A549 (cell line): ENCODE data around the gene GRIK5. TPM values are rescaled to one million over a fixed set of nuclear protein-coding genes. Genes with fewer than 3 reads are reported as not detected.

ENCODE experiments used
- ATAC-seq, 2 experiments: fragments of 200-7000 bp in 1 of 2; fragments of >200 bp in 1 of 2; cut with Nextera tagmentation in 1 of 2; cut with Tn5 transposase in 1 of 2; 3 replicates each; pipeline versions ENCODE4 v1.8.0 to v1.9.1; 2018 to 2020; ENCODE audit warnings: mild to moderate bottlenecking in 1 of 2, moderate library complexity in 1 of 2
- CTCF ChIA-PET: fragments of 300-600 bp; sonication (Branson Sonifier 250); formaldehyde crosslinking; extraction: SDS; loops from one replicate; lab custom pipeline; 2021; ENCODE audit warnings: antibody characterized with exemption, inconsistent platforms; lab: Yijun Ruan, JAX
- POLR2A ChIA-PET: fragments of 350-600 bp; formaldehyde crosslinking; extraction: SDS; loops from one replicate; lab custom pipeline; 2021; ENCODE audit warnings: antibody characterized with exemption, inconsistent platforms; lab: Yijun Ruan, JAX
- DNase-seq, 2 experiments: peaks; one replicate each; pipeline versions ENCODE4 v3.0.0 to v3.0.0-alpha.2; 2011 to 2016; ENCODE audit warnings: low read depth in 1 of 2, low spot score in 1 of 2
- FAIRE-seq: peaks from 2 replicates; lab custom pipeline; 2011; peaks lifted over from hg19 to GRCh38; lab: Jason Lieb, UNC
- H3K27ac ChIP-seq, 2 experiments: fragments of >200 bp; sonication (Bioruptor Twin); formaldehyde crosslinking; 3 replicates each; pipeline ENCODE4 v1.5.1; 2016 to 2017
- H3K4me1 ChIP-seq: fragments of >200 bp; sonication (Bioruptor Twin); formaldehyde crosslinking; 3 replicates; pipeline ENCODE4 v1.6.1; 2016
- H3K4me2 ChIP-seq: fragments of >200 bp; sonication (Bioruptor Twin); formaldehyde crosslinking; 3 replicates; pipeline ENCODE4 v1.6.1; 2016
- H3K4me3 ChIP-seq: fragments of >200 bp; sonication (Bioruptor Twin); formaldehyde crosslinking; 3 replicates; pipeline ENCODE4 v1.5.1; 2016
- H3K9me3 ChIP-seq: fragments of >200 bp; sonication (Bioruptor Twin); formaldehyde crosslinking; 3 replicates; pipeline ENCODE4 v1.6.1; 2016
- CBX2 ChIP-seq: fragments of 200-600 bp; sonication (generic); IDR thresholded peaks from 2 replicates; pipeline ENCODE4 v1.6.1; 2016; ENCODE audit warnings: low read depth, mild to moderate bottlenecking, borderline replicate concordance
- ESRRA ChIP-seq: fragments of 150-350 bp; IDR thresholded peaks from 2 replicates; pipeline ENCODE4 v1.6.1; 2014; ENCODE audit warnings: mild to moderate bottlenecking, low read length, borderline replicate concordance
- HDAC2 ChIP-seq: fragments of 200-600 bp; sonication (generic); IDR thresholded peaks from 2 replicates; pipeline ENCODE4 v1.6.1; 2016
- HOXB13 ChIP-seq: fragments of 250-450 bp; sonication (Bioruptor Pico); IDR thresholded peaks from 2 replicates; pipeline ENCODE4 v1.5.0; 2020; ENCODE audit warnings: low read depth, mild to moderate bottlenecking, moderate library complexity
- JUN ChIP-seq, 2 experiments: fragments of >200 bp; sonication (Bioruptor Twin); formaldehyde crosslinking; IDR thresholded peaks; 2 replicates in 1 of 2; 3 replicates in 1 of 2; pipeline ENCODE4 v1.6.1; 2016 to 2017
- KDM5A ChIP-seq: fragments of 200-600 bp; sonication (generic); IDR thresholded peaks from 2 replicates; pipeline ENCODE4 v1.6.1; 2016; ENCODE audit warnings: antibody characterized with exemption, mild to moderate bottlenecking
- NPAS2 ChIP-seq: fragments of 250-450 bp; sonication (Bioruptor Pico); IDR thresholded peaks from 2 replicates; pipeline ENCODE4 v1.8.0; 2022; ENCODE audit warnings: mild to moderate bottlenecking, moderate library complexity, borderline replicate concordance
- POLR2A ChIP-seq: IDR thresholded peaks from 2 replicates; pipeline ENCODE4 v1.6.1; 2012; ENCODE audit warnings: mild to moderate bottlenecking, low read length
- RAD21 ChIP-seq, 2 experiments: fragments of >200 bp in 1 of 2; sonication (Bioruptor Twin) in 1 of 2; formaldehyde crosslinking in 1 of 2; IDR thresholded peaks in 1 of 2; conservative IDR thresholded peaks in 1 of 2; 2 replicates in 1 of 2; 3 replicates in 1 of 2; pipeline ENCODE4 v1.6.1; 2012 to 2018; ENCODE audit warnings: inconsistent platforms in 1 of 2
- TFCP2L1 ChIP-seq: fragments of 250-450 bp; sonication (Bioruptor Pico); IDR thresholded peaks from 2 replicates; pipeline ENCODE4 v1.5.0; 2021; ENCODE audit warnings: mild to moderate bottlenecking
- WGBS: methylation state at CpG from one replicate; pipeline ENCODE4 v1.1.6; 2017; ENCODE audit errors: missing lambda C conversion rate; 5-methylcytosine and 5-hydroxymethylcytosine counted together
- polyA plus RNA-seq, 4 experiments: library from polyadenylated mRNA; depleted of rRNA in 3 of 4; stranded (reverse); fragments of >200 nt; fragmentation: RNase III in 1 of 4; extraction: RNeasy Plus Mini Kit Qiagen cat#74134 plus additional on column Dnase treatment in 1 of 4; gene quantifications; 2 replicates in 3 of 4; 3 replicates in 1 of 4; pipeline ENCODE4 v1.2.3, GENCODE V29; 2011 to 2017
- TF ChIP-seq, protein P1 (sequence below): fragments of >200 bp; sonication (Bioruptor Twin); formaldehyde crosslinking; IDR thresholded peaks from 3 replicates; pipeline ENCODE4 v1.5.1; 2016
- TF ChIP-seq, protein P2 (sequence below): IDR thresholded peaks from 2 replicates; pipeline ENCODE4 v1.6.1; 2012
- TF ChIP-seq, protein P3 (sequence below): fragments of 450-650 bp; IDR thresholded peaks from 2 replicates; pipeline ENCODE4 v1.6.1; 2014; ENCODE audit warnings: antibody characterized with exemption

GRIK5 gene
- polyA plus RNA-seq, 2 of the 4 experiments (the other 2 are of a cell fraction) = 0.22 to 0.54 TPM

DNA sequence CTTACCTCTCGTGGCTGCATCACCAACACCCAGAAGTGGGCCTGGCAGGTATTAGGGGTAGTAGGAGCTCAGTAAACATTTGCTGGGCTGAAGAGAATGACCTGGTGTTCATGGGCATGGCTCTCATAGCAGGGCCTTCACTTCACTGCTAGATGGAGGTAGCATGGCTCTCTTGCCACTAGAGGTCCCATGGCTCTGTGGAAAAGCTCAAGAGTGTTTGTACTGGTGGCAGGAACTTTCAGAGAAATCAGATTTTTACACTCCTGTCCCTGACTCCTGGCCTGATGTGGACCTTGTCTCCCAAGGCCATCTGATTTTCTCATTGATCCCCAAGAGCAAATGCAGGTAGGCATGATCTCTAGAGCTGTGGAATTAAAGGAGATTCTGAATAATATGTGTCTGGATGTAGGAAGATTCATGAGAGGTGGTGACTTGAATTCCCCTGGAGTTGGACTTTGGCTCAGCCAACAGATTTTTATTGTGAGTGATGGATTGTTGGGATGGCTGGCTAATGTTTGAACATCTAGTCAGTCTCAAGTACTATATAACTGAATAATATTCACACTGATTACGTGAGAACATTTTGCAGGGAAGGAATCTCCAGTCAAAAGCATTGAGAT lies 11.7 kb upstream of the GRIK5 start:
- ChIA-PET POLR2A (interaction anchor here (0.5 to 0.7 kb wide), 2 partner anchors 62 to 896 kb away, joined by 3 to 4 read pairs; no protein-coding TSS in a partner anchor), CTCF (interaction anchor here (0.8 to 6.8 kb wide), 35 partner anchors 11 to 369 kb away, joined by 3 to 78 read pairs (median 5); partner anchors contain the start of gene POU2F2)
- FAIRE-seq = peak; percentile 98
- Histone ChIP-seq H3K27ac (no peak overlapping the region), H3K4me3 (no peak overlapping the region), H3K4me2 (peak overlapping the region; percentile 1; the same call in 1 of the 3 replicates), H3K9me3 (no peaks in the 10 kb centered on the region), H3K4me1 (peaks cover 26% of the 10 kb centered on the region)
- TF ChIP-seq RAD21 (conservative IDR thresholded peaks at IDR 0.05 in 1 of 2, IDR thresholded peaks at IDR 0.05 in 1 of 2) = peak; percentile 52 to 61; a peak in 3 of 5 replicates
- TF ChIP-seq NPAS2 (CRISPR knock-in tag) = no peak
- TF ChIP-seq, protein P1, sequence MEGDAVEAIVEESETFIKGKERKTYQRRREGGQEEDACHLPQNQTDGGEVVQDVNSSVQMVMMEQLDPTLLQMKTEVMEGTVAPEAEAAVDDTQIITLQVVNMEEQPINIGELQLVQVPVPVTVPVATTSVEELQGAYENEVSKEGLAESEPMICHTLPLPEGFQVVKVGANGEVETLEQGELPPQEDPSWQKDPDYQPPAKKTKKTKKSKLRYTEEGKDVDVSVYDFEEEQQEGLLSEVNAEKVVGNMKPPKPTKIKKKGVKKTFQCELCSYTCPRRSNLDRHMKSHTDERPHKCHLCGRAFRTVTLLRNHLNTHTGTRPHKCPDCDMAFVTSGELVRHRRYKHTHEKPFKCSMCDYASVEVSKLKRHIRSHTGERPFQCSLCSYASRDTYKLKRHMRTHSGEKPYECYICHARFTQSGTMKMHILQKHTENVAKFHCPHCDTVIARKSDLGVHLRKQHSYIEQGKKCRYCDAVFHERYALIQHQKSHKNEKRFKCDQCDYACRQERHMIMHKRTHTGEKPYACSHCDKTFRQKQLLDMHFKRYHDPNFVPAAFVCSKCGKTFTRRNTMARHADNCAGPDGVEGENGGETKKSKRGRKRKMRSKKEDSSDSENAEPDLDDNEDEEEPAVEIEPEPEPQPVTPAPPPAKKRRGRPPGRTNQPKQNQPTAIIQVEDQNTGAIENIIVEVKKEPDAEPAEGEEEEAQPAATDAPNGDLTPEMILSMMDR = peak; percentile 70
- TF ChIP-seq KDM5A = no peak
- TF ChIP-seq TFCP2L1 = 0 out of 2 replicates have a peak, but pooled peaks have one; percentile 43
- peak; percentile 88 to 92 for ATAC-seq
- DNase-seq = peak; percentile 82 to 95
- 74% methylated on average over 2 of the region's 2 CpGs for WGBS

DNA sequence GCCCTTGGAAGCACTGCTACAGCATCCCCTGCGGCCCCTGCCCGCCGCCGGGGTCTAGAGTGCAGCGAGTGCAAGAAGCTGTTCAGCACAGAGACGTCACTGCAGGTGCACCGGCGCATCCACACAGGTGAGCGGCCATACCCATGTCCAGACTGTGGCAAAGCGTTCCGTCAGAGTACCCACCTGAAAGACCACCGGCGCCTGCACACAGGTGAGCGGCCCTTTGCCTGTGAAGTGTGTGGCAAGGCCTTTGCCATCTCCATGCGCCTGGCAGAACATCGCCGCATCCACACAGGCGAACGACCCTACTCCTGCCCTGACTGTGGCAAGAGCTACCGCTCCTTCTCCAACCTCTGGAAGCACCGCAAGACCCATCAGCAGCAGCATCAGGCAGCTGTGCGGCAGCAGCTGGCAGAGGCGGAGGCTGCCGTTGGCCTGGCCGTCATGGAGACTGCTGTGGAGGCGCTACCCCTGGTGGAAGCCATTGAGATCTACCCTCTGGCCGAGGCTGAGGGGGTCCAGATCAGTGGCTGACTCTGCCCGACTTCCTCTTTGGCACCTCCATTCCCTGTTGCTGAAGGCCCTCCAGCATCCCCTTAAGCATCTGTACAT lies 10.9 kb upstream of the GRIK5 start:
- no peak overlapping the region for H3K4me3 ChIP-seq
- CTCF ChIA-PET = interaction anchor here (0.7 to 6.8 kb wide), 36 partner anchors 10 to 369 kb away, joined by 3 to 78 read pairs (median 5); partner anchors contain the start of gene POU2F2
- DNase-seq (no peak), ATAC-seq (peak; percentile 1 to 3; a peak in 2 of 6 replicates), FAIRE-seq (no peak)
- H3K4me1 ChIP-seq = peaks cover 26% of the 10 kb centered on the region
- POLR2A ChIA-PET = interaction anchor here (0.5 kb wide), 1 partner anchor 61 kb away, joined by 4 read pairs; no protein-coding TSS in a partner anchor
- WGBS = 94% methylated on average over 21 of the region's 28 CpGs
- H3K9me3 ChIP-seq = no peaks in the 10 kb centered on the region
- 0 out of 5 replicates have a peak, but pooled peaks of 1 of the 2 experiments have one; percentile 20 for TF ChIP-seq JUN (IDR thresholded peaks at IDR 0.05)
- TF ChIP-seq CBX2 = no peak
- H3K4me2 ChIP-seq = no peak overlapping the region
- no peak overlapping the region for H3K27ac ChIP-seq

DNA sequence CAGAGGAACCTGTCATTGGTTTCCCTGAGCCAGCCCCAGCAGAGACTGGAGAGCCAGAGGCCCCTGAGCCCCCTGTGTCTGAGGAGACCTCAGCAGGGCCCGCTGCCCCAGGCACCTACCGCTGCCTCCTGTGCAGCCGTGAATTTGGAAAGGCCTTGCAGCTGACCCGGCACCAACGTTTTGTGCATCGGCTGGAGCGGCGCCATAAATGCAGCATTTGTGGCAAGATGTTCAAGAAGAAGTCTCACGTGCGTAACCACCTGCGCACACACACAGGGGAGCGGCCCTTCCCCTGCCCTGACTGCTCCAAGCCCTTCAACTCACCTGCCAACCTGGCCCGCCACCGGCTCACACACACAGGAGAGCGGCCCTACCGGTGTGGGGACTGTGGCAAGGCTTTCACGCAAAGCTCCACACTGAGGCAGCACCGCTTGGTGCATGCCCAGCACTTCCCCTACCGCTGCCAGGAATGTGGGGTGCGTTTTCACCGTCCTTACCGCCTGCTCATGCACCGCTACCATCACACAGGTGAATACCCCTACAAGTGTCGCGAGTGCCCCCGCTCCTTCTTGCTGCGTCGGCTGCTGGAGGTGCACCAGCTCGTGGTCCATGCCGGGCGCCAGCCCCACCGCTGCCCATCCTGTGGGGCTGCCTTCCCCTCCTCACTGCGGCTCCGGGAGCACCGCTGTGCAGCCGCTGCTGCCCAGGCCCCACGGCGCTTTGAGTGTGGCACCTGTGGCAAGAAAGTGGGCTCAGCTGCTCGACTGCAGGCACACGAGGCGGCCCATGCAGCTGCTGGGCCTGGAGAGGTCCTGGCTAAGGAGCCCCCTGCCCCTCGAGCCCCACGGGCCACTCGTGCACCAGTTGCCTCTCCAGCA lies 10.1 kb upstream of the GRIK5 start:
- Histone ChIP-seq H3K4me2 (no peak overlapping the region), H3K9me3 (no peaks in the 10 kb centered on the region), H3K4me1 (peaks cover 26% of the 10 kb centered on the region), H3K27ac (no peak overlapping the region), H3K4me3 (no peak overlapping the region)
- TF ChIP-seq POLR2A (no peak), HDAC2 (no peak), HOXB13 (CRISPR knock-in tag) (no peak), ESRRA (no peak)
- TF ChIP-seq, protein P2, sequence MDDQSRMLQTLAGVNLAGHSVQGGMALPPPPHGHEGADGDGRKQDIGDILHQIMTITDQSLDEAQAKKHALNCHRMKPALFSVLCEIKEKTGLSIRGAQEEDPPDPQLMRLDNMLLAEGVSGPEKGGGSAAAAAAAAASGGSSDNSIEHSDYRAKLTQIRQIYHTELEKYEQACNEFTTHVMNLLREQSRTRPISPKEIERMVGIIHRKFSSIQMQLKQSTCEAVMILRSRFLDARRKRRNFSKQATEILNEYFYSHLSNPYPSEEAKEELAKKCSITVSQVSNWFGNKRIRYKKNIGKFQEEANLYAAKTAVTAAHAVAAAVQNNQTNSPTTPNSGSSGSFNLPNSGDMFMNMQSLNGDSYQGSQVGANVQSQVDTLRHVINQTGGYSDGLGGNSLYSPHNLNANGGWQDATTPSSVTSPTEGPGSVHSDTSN = no peak
- TF ChIP-seq, protein P3, sequence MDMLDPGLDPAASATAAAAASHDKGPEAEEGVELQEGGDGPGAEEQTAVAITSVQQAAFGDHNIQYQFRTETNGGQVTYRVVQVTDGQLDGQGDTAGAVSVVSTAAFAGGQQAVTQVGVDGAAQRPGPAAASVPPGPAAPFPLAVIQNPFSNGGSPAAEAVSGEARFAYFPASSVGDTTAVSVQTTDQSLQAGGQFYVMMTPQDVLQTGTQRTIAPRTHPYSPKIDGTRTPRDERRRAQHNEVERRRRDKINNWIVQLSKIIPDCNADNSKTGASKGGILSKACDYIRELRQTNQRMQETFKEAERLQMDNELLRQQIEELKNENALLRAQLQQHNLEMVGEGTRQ = no peak
- ChIA-PET CTCF (interaction anchor here (0.6 to 6.8 kb wide), 16 partner anchors 9 to 370 kb away, joined by 3 to 78 read pairs (median 8); no protein-coding TSS in a partner anchor), POLR2A (no interaction called here)
- DNase-seq (no peak), ATAC-seq (no peak), FAIRE-seq (no peak)
- 94% methylated on average over 44 of the region's 44 CpGs for WGBS
